GM23248 (cell line): ENCODE data around the gene ERCC1. TPM values are rescaled to one million over a fixed set of nuclear protein-coding genes. Genes with fewer than 3 reads are reported as not detected.
"Not testable (repeated sequence)": the region's sequence is repeated elsewhere in the genome, so short reads cannot be mapped to it uniquely, and the experiment has no call there.

ENCODE experiments used
- DNase-seq: peaks from one replicate; pipeline ENCODE4 v3.0.0-alpha.2; 2015
- H2AFZ ChIP-seq: fragments of 200-600 bp; sonication (generic); 2 replicates; pipeline ENCODE4 v1.6.1; 2016; ENCODE audit warnings: antibody characterized with exemption
- H3F3A ChIP-seq: fragments of 200-600 bp; sonication (generic); 2 replicates; pipeline ENCODE4 v1.6.1; 2016; ENCODE audit warnings: mild to moderate bottlenecking, antibody characterized with exemption, mixed run types; ENCODE audit not compliant: insufficient read depth
- H3K27ac ChIP-seq: fragments of 200-600 bp; sonication (generic); 2 replicates; pipeline ENCODE4 v1.5.1; 2016; ENCODE audit warnings: mild to moderate bottlenecking
- H3K27me3 ChIP-seq: fragments of 200-600 bp; sonication (generic); replicated peaks from 2 replicates; pipeline ENCODE4 v1.6.1; 2016; ENCODE audit warnings: mild to moderate bottlenecking; ENCODE audit not compliant: insufficient read depth
- H3K36me3 ChIP-seq: fragments of 200-600 bp; sonication (generic); 2 replicates; pipeline ENCODE4 v1.6.1; 2016; ENCODE audit warnings: low read depth, mild to moderate bottlenecking
- H3K4me1 ChIP-seq: fragments of 200-600 bp; sonication (generic); 2 replicates; pipeline ENCODE4 v1.6.1; 2016; ENCODE audit warnings: mild to moderate bottlenecking; ENCODE audit not compliant: insufficient read depth
- H3K4me2 ChIP-seq: fragments of 200-600 bp; sonication (generic); one replicate; pipeline ENCODE4 v1.6.1; 2016; ENCODE audit warnings: mild to moderate bottlenecking; ENCODE audit not compliant: unreplicated experiment
- H3K4me3 ChIP-seq: fragments of 200-600 bp; sonication (generic); 2 replicates; pipeline ENCODE4 v1.5.1; 2016; ENCODE audit warnings: mild to moderate bottlenecking
- H3K79me2 ChIP-seq: fragments of 200-600 bp; sonication (generic); 2 replicates; pipeline ENCODE4 v1.6.1; 2016; ENCODE audit warnings: mild to moderate bottlenecking; ENCODE audit not compliant: insufficient read depth
- H3K9ac ChIP-seq: fragments of 200-600 bp; sonication (generic); 2 replicates; pipeline ENCODE4 v1.6.1; 2016; ENCODE audit warnings: mild to moderate bottlenecking
- H3K9me2 ChIP-seq: fragments of 200-600 bp; sonication (generic); 2 replicates; pipeline ENCODE4 v1.6.1; 2016; ENCODE audit warnings: mixed run types, mild to moderate bottlenecking, moderate library complexity; ENCODE audit not compliant: insufficient read depth
- H3K9me3 ChIP-seq: fragments of 200-600 bp; sonication (generic); one replicate; pipeline ENCODE4 v1.6.1; 2017; ENCODE audit warnings: low read depth
- H4K20me1 ChIP-seq: fragments of 200-600 bp; sonication (generic); 2 replicates; pipeline ENCODE4 v1.6.0; 2016; ENCODE audit not compliant: insufficient read depth
- EZH2 ChIP-seq: fragments of 200-600 bp; sonication (generic); IDR thresholded peaks from 2 replicates; pipeline ENCODE4 v1.6.1; 2018; ENCODE audit warnings: antibody characterized with exemption, mild to moderate bottlenecking; ENCODE audit not compliant: insufficient read depth, poor library complexity, severe bottlenecking
- EZH2phosphoT487 ChIP-seq: fragments of 200-600 bp; sonication (generic); IDR thresholded peaks from 2 replicates; pipeline ENCODE4 v1.6.1; 2018; ENCODE audit warnings: antibody characterized with exemption, moderate library complexity, mild to moderate bottlenecking, low read depth; ENCODE audit not compliant: insufficient read depth
- WGBS, 2 experiments: methylation state at CpG; one replicate each; pipeline ENCODE4 v1.1.6; 2015 to 2017; ENCODE audit warnings: low lambda C conversion rate in 2 of 2, low coverage in 1 of 2; ENCODE audit errors: missing lambda C conversion rate in 2 of 2; 5-methylcytosine and 5-hydroxymethylcytosine counted together
- in situ Hi-C: fragments of 300-500 bp; cut with MboI; formaldehyde crosslinking; loops from 2 replicates; pipeline ENCODE4 v1.15.0; 2020
- polyA plus RNA-seq: library from polyadenylated mRNA; unstranded; fragments of >200 nt; fragmentation: Nextera tagmentation; extraction: Ambion mirVana; gene quantifications from 2 replicates; pipeline ENCODE4 v1.2.1, GENCODE V29; 2016
- total RNA-seq: library from RNA; depleted of rRNA; stranded (reverse); fragments of >200 nt; shearing (Covaris generic); gene quantifications from 2 replicates; pipeline ENCODE4 v1.2.3, GENCODE V29; 2014

ERCC1 gene
- total and polyA plus RNA-seq, 2 experiments from 2014 or later: 79.8 to 89.0 TPM

DNA sequence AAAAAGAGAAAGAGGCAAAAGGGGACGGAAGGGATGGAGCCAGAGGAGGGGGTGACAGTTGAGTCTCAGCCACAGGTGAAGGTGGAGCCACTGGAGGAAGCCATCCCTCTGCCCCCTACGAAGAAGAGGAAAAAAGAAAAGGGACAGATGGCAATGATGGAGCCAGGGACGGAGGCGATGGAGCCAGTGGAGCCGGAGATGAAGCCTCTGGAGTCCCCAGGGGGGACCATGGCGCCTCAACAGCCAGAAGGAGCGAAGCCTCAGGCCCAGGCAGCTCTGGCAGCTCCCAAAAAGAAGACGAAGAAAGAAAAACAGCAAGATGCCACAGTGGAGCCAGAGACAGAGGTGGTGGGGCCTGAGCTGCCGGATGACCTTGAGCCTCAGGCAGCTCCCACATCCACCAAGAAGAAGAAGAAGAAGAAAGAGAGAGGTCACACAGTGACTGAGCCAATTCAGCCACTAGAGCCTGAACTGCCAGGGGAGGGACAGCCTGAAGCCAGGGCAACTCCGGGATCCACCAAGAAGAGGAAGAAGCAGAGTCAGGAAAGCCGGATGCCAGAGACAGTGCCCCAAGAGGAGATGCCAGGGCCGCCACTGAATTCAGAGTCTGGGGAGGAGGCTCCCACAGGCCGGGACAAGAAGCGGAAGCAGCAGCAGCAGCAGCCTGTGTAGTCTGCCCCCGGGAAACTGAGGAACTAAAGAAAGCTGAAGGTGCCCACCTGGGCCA, 14.7 kb downstream of the ERCC1 start:
- no peak for TF ChIP-seq EZH2
- no peak for TF ChIP-seq EZH2phosphoT487
- no peak overlapping the region for H3K4me3 ChIP-seq

GRCh38 chr19:45408121-45408520, 15.6 kb downstream of the ERCC1 start:
- no peak for DNase-seq
- H3K4me3 ChIP-seq: no peak overlapping the region
- no peak overlapping the region for H3K27ac ChIP-seq
- in situ Hi-C loops: no loop called here
- H3K36me3 ChIP-seq: peaks cover 11% of the 10 kb centered on the region; the same call in 1 of the 2 replicates
- H3F3A ChIP-seq: peaks cover 19% of the 10 kb centered on the region; the same call in 1 of the 2 replicates
- TF ChIP-seq EZH2 (no peak), EZH2phosphoT487 (no peak)
- H3K9me3 ChIP-seq: no peaks in the 10 kb centered on the region
- peaks cover 19% of the 10 kb centered on the region; the same call in 1 of the 2 replicates for H3K4me1 ChIP-seq
- peaks cover 26% of the 10 kb centered on the region for H3K79me2 ChIP-seq
- H2AFZ ChIP-seq: no peak overlapping the region
- H3K9me2 ChIP-seq: no peaks in the 10 kb centered on the region
- no peak overlapping the region for H3K9ac ChIP-seq
- no peaks in the 10 kb centered on the region for H4K20me1 ChIP-seq
- no peak overlapping the region for H3K4me2 ChIP-seq
- WGBS, 2 experiments: 71 to 79% methylated on average over 8 of the region's 8 CpGs
- no peaks in the 10 kb centered on the region for H3K27me3 ChIP-seq

More for the DNA sequence above, 14.7 kb downstream of the ERCC1 start:
- WGBS, 2 experiments: 85 to 87% methylated on average over 15 of the region's 15 CpGs
- no peaks in the 10 kb centered on the region for H4K20me1 ChIP-seq
- DNase-seq: no peak
- no peak overlapping the region for H2AFZ ChIP-seq
- H3K27me3 ChIP-seq: no peaks in the 10 kb centered on the region
- peaks cover 19% of the 10 kb centered on the region; the same call in 1 of the 2 replicates for H3F3A ChIP-seq
- H3K79me2 ChIP-seq: peaks cover 19% of the 10 kb centered on the region
- H3K9me2 ChIP-seq: no peaks in the 10 kb centered on the region
- in situ Hi-C loops: no loop called here
- H3K9me3 ChIP-seq: no peaks in the 10 kb centered on the region
- H3K36me3 ChIP-seq: peaks cover 14% of the 10 kb centered on the region; the same call in 1 of the 2 replicates
- peaks cover 11% of the 10 kb centered on the region; the same call in 1 of the 2 replicates for H3K4me1 ChIP-seq
- no peak overlapping the region for H3K9ac ChIP-seq
- no peak overlapping the region for H3K4me2 ChIP-seq
- H3K27ac ChIP-seq: no peak overlapping the region

DNA sequence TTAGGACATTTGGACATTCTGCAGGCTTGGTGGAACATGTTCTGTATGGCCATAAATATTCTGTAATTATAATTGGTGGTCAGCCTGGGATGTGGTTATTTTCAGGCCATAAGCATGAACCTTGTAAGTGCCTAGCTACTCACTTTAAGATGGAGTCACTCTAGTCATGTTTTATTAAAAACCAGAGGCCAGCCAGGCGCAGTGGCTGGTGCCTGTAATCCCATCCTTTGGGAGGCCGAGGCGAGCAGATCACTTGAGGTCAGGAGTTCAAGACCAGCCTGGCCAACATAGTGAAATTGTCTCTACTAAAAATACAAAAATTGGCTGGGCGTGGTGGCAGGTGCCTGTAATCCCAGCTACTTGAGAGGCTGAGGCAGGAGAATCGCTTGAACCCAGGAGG, 16.1 kb downstream of the ERCC1 start:
- in situ Hi-C loops, H3K9me3 ChIP-seq, H3K36me3 ChIP-seq, H3K27me3 ChIP-seq, H4K20me1 ChIP-seq, DNase-seq, H3K27ac ChIP-seq, H2AFZ ChIP-seq, H3K9me2 ChIP-seq: not testable (repeated sequence)
- peaks cover 28% of the 10 kb centered on the region for H3K79me2 ChIP-seq
- H3K9ac ChIP-seq: peak overlapping the region; percentile 90
- WGBS, 2 experiments: 71 to 73% methylated on average over 5 of the region's 5 CpGs
- H3K4me1 ChIP-seq: peaks cover 24% of the 10 kb centered on the region; the same call in 1 of the 2 replicates
- H3K4me2 ChIP-seq: peak overlapping the region; percentile 95
- H3F3A ChIP-seq: peaks cover 19% of the 10 kb centered on the region; the same call in 1 of the 2 replicates
- peak overlapping the region; percentile 83 for H3K4me3 ChIP-seq

GRCh38 chr19:45407091-45407375, 16.7 kb downstream of the ERCC1 start:
- DNase-seq: peak; percentile 21
- peaks cover 28% of the 10 kb centered on the region for H3K79me2 ChIP-seq
- H3K36me3 ChIP-seq: peaks cover under 1% of the 10 kb centered on the region; the same call in 1 of the 2 replicates
- peak overlapping the region; percentile 95 for H3K4me2 ChIP-seq
- WGBS, 2 experiments: 0% methylated on average over 8 to 10 of the region's 10 CpGs
- no peaks in the 10 kb centered on the region for H3K9me2 ChIP-seq
- peak overlapping the region; percentile 83 for H3K4me3 ChIP-seq
- no peaks in the 10 kb centered on the region for H3K27me3 ChIP-seq
- in situ Hi-C loops: no loop called here
- no peaks in the 10 kb centered on the region for H4K20me1 ChIP-seq
- peaks cover 25% of the 10 kb centered on the region; the same call in 1 of the 2 replicates for H3K4me1 ChIP-seq
- H2AFZ ChIP-seq: peak overlapping the region; percentile 85; the same call in 1 of the 2 replicates
- H3K9ac ChIP-seq: peak overlapping the region; percentile 90
- H3F3A ChIP-seq: peaks cover 15% of the 10 kb centered on the region; the same call in 1 of the 2 replicates
- H3K27ac ChIP-seq: no peak overlapping the region
- TF ChIP-seq EZH2: no peak
- TF ChIP-seq EZH2phosphoT487: no peak
- H3K9me3 ChIP-seq: no peaks in the 10 kb centered on the region
